ENCODE measurements around the gene CHAF1A.
A peak's percentile ranks its signal among the peaks of the same experiment; 100 is the strongest.

The CHAF1A gene

GRCh38 chr19:4390017-4390566 lies 12.3 kb upstream of the CHAF1A start:
- DNase-seq: peak; percentile 67
- H3K23ac ChIP-seq (ENCODE audit: low read length in 2 of 2): no peak overlapping the region
- 43% methylated on average over 12 of the region's 12 CpGs for WGBS
- H4K91ac ChIP-seq (ENCODE audit: low read length): peak overlapping the region; percentile 5
- peak overlapping the region; percentile 60 for H3K4me2 ChIP-seq (ENCODE audit: low read length, poor library complexity, severe bottlenecking)
- H3K4me1 ChIP-seq (ENCODE audit: control insufficient read depth, insufficient read depth, low read depth, low read length): peaks cover 63% of the 10 kb centered on the region
- peaks cover 2% of the 10 kb centered on the region for H3K79me1 ChIP-seq (replicated peaks; ENCODE audit: low read length, poor library complexity, severe bottlenecking)
- peak overlapping the region; percentile 5 for H4K8ac ChIP-seq (ENCODE audit: low read length)
- peak overlapping the region; percentile 56 to 81 for H3K18ac ChIP-seq (ENCODE audit: low read depth in 1 of 2, low read length in 2 of 2)
- H2BK12ac ChIP-seq (ENCODE audit: low read length in 2 of 2): peak overlapping the region in 1 of 2 experiments; percentile 33
- peak overlapping the region in 1 of 2 experiments; percentile 62 for H3K4me3 ChIP-seq (ENCODE audit: insufficient read depth in 1 of 2, low read depth in 1 of 2, low read length in 2 of 2)
- H2BK15ac ChIP-seq (ENCODE audit: low read depth, poor library complexity, severe bottlenecking): no peak overlapping the region
- H2AK5ac ChIP-seq (ENCODE audit: low read length, severe bottlenecking): no peak overlapping the region
- no peak overlapping the region for H2BK5ac ChIP-seq (ENCODE audit: low read depth, low read length, poor library complexity, severe bottlenecking)
- peak overlapping the region; percentile 82 for H3K9ac ChIP-seq (ENCODE audit: low read length)
- no peaks in the 10 kb centered on the region for H3K27me3 ChIP-seq (ENCODE audit: control insufficient read depth in 1 of 2, insufficient read depth in 1 of 2, low read length in 2 of 2)
- H3K27ac ChIP-seq (ENCODE audit: low read length, poor library complexity, severe bottlenecking): peak overlapping the region; percentile 85
- no peak overlapping the region for H2AFZ ChIP-seq (ENCODE audit: low read depth, low read length)
- H2BK120ac ChIP-seq (ENCODE audit: low read depth, low read length): no peak overlapping the region
- H3K9me3 ChIP-seq (ENCODE audit: control insufficient read depth, low read length): no peaks in the 10 kb centered on the region
- H3K4ac ChIP-seq (ENCODE audit: low read depth in 1 of 2, low read length in 2 of 2): peak overlapping the region in 1 of 2 experiments; percentile 45
- peaks cover 29 to 30% of the 10 kb centered on the region in 2 experiments for H3K36me3 ChIP-seq (ENCODE audit: control insufficient read depth in 1 of 2, insufficient read depth in 2 of 2, low read depth in 1 of 2, low read length in 2 of 2)
- H3K14ac ChIP-seq (ENCODE audit: low read length in 2 of 2): peak overlapping the region in 1 of 2 experiments; percentile 72

GRCh38 chr19:4390567-4391305 lies 11.7 kb upstream of the CHAF1A start:
- peak overlapping the region; percentile 64 to 68 for H3K4ac ChIP-seq (ENCODE audit: low read depth in 1 of 2, low read length in 2 of 2)
- H4K91ac ChIP-seq (ENCODE audit: low read length): peak overlapping the region; percentile 70
- DNase-seq: peak; percentile 57
- H3K23ac ChIP-seq (ENCODE audit: low read length in 2 of 2): peak overlapping the region in 1 of 2 experiments; percentile 5
- no peak overlapping the region for H2BK5ac ChIP-seq (ENCODE audit: low read depth, low read length, poor library complexity, severe bottlenecking)
- peak overlapping the region; percentile 85 for H3K27ac ChIP-seq (ENCODE audit: low read length, poor library complexity, severe bottlenecking)
- no peak overlapping the region for H2AFZ ChIP-seq (ENCODE audit: low read depth, low read length)
- peak overlapping the region; percentile 55 for H4K8ac ChIP-seq (ENCODE audit: low read length)
- H3K4me1 ChIP-seq (ENCODE audit: control insufficient read depth, insufficient read depth, low read depth, low read length): peaks cover 57% of the 10 kb centered on the region
- H2BK15ac ChIP-seq (ENCODE audit: low read depth, poor library complexity, severe bottlenecking): peak overlapping the region; percentile 60
- peak overlapping the region in 1 of 2 experiments; percentile 62 for H3K4me3 ChIP-seq (ENCODE audit: insufficient read depth in 1 of 2, low read depth in 1 of 2, low read length in 2 of 2)
- peak overlapping the region; percentile 8 for H2AK5ac ChIP-seq (ENCODE audit: low read length, severe bottlenecking)
- H3K79me1 ChIP-seq (replicated peaks; ENCODE audit: low read length, poor library complexity, severe bottlenecking): peaks cover 2% of the 10 kb centered on the region
- H3K27me3 ChIP-seq (ENCODE audit: control insufficient read depth in 1 of 2, insufficient read depth in 1 of 2, low read length in 2 of 2): no peaks in the 10 kb centered on the region
- 29% methylated on average over 20 of the region's 21 CpGs for WGBS
- H3K9ac ChIP-seq (ENCODE audit: low read length): peak overlapping the region; percentile 82
- no peak overlapping the region for H2BK120ac ChIP-seq (ENCODE audit: low read depth, low read length)
- no peak overlapping the region for H2BK12ac ChIP-seq (ENCODE audit: low read length in 2 of 2)
- H3K18ac ChIP-seq (ENCODE audit: low read depth in 1 of 2, low read length in 2 of 2): peak overlapping the region; percentile 81 to 82
- no peaks in the 10 kb centered on the region for H3K9me3 ChIP-seq (ENCODE audit: control insufficient read depth, low read length)
- H3K36me3 ChIP-seq (ENCODE audit: control insufficient read depth in 1 of 2, insufficient read depth in 2 of 2, low read depth in 1 of 2, low read length in 2 of 2): peaks cover 29 to 32% of the 10 kb centered on the region in 2 experiments
- no peak overlapping the region for H3K14ac ChIP-seq (ENCODE audit: low read length in 2 of 2)
- H3K4me2 ChIP-seq (ENCODE audit: low read length, poor library complexity, severe bottlenecking): peak overlapping the region; percentile 60

- H3K27me3 ChIP-seq (ENCODE audit: control insufficient read depth in 1 of 2, insufficient read depth in 1 of 2, low read length in 2 of 2): no peaks in the 10 kb centered on the region
- peak overlapping the region in 1 of 2 experiments; percentile 62 for H3K4me3 ChIP-seq (ENCODE audit: insufficient read depth in 1 of 2, low read depth in 1 of 2, low read length in 2 of 2)
- peak overlapping the region; percentile 82 for H3K9ac ChIP-seq (ENCODE audit: low read length)
- peak overlapping the region; percentile 16 to 46 for H3K18ac ChIP-seq (ENCODE audit: low read depth in 1 of 2, low read length in 2 of 2)
- no peaks in the 10 kb centered on the region for H3K9me3 ChIP-seq (ENCODE audit: control insufficient read depth, low read length)
- peak overlapping the region; percentile 36 for H4K91ac ChIP-seq (ENCODE audit: low read length)
- H3K23ac ChIP-seq (ENCODE audit: low read length in 2 of 2): no peak overlapping the region
- peak overlapping the region; percentile 28 for H2AK5ac ChIP-seq (ENCODE audit: low read length, severe bottlenecking)
- H2BK5ac ChIP-seq (ENCODE audit: low read depth, low read length, poor library complexity, severe bottlenecking): no peak overlapping the region
- no peak overlapping the region for H2BK12ac ChIP-seq (ENCODE audit: low read length in 2 of 2)
- peak overlapping the region in 1 of 2 experiments; percentile 26 for H3K14ac ChIP-seq (ENCODE audit: low read length in 2 of 2)
- no peak overlapping the region for H2BK120ac ChIP-seq (ENCODE audit: low read depth, low read length)
- no peak for DNase-seq
- no peak overlapping the region for H2AFZ ChIP-seq (ENCODE audit: low read depth, low read length)
- H3K79me1 ChIP-seq (replicated peaks; ENCODE audit: low read length, poor library complexity, severe bottlenecking): peaks cover 2% of the 10 kb centered on the region
- peaks cover 29 to 38% of the 10 kb centered on the region in 2 experiments for H3K36me3 ChIP-seq (ENCODE audit: control insufficient read depth in 1 of 2, insufficient read depth in 2 of 2, low read depth in 1 of 2, low read length in 2 of 2)
- peak overlapping the region; percentile 54 for H4K8ac ChIP-seq (ENCODE audit: low read length)
- WGBS: 74% methylated on average over 9 of the region's 9 CpGs
- no peak overlapping the region for H3K4me2 ChIP-seq (ENCODE audit: low read length, poor library complexity, severe bottlenecking)
- H3K27ac ChIP-seq (ENCODE audit: low read length, poor library complexity, severe bottlenecking): peak overlapping the region; percentile 85
- no peak overlapping the region for H3K4ac ChIP-seq (ENCODE audit: low read depth in 1 of 2, low read length in 2 of 2)
- peaks cover 52% of the 10 kb centered on the region for H3K4me1 ChIP-seq (ENCODE audit: control insufficient read depth, insufficient read depth, low read depth, low read length)
- H2BK15ac ChIP-seq (ENCODE audit: low read depth, poor library complexity, severe bottlenecking): peak overlapping the region; percentile 60
Measured at GRCh38 chr19:4391306-4391693, 11.1 kb upstream of the CHAF1A start.

Measured in mesenchymal stem cell (in vitro differentiated cells and primary cell).